HFF-Myc (cell line): Measurements from ENCODE around the gene HOXD11.

Source experiments
- DNase-seq: peaks from one replicate; pipeline ENCODE4 v3.0.0-alpha.2; 2011; ENCODE audit warnings: low read depth; ENCODE audit errors: extremely low read depth
- H3K4me3 ChIP-seq: replicated peaks from 2 replicates; pipeline ENCODE4 v1.5.1; 2011; ENCODE audit warnings: low read depth, mild to moderate bottlenecking, control low read depth, low read length
- TF ChIP-seq, protein P1 (sequence below): IDR thresholded peaks from 2 replicates; pipeline ENCODE4 v1.5.1; 2012; ENCODE audit warnings: mild to moderate bottlenecking, low read depth, low read length, control low read depth; ENCODE audit errors: missing control alignments

Gene HOXD11

DNA sequence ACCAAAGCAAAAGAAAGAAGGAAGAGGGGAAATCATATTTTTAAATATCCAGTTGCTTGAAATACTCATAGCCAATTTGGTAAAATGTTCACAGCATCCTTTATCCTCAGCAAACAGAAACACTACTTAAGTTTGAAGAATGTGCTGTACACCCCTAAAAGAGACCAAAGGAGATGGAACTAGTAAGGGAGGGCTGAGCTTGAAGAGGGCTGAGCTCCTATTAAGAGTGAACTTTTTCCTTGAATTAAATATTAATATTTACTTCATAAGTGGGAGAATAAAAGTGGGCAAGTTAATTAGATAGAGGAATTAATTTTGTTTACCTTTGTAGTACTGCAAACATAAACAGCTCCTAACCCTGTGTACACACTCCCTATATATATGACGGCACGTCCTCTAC, 30.3 kb upstream of the HOXD11 start:
- TF ChIP-seq, protein P1, sequence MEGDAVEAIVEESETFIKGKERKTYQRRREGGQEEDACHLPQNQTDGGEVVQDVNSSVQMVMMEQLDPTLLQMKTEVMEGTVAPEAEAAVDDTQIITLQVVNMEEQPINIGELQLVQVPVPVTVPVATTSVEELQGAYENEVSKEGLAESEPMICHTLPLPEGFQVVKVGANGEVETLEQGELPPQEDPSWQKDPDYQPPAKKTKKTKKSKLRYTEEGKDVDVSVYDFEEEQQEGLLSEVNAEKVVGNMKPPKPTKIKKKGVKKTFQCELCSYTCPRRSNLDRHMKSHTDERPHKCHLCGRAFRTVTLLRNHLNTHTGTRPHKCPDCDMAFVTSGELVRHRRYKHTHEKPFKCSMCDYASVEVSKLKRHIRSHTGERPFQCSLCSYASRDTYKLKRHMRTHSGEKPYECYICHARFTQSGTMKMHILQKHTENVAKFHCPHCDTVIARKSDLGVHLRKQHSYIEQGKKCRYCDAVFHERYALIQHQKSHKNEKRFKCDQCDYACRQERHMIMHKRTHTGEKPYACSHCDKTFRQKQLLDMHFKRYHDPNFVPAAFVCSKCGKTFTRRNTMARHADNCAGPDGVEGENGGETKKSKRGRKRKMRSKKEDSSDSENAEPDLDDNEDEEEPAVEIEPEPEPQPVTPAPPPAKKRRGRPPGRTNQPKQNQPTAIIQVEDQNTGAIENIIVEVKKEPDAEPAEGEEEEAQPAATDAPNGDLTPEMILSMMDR, result no peak
- DNase-seq, result no peak
- H3K4me3 ChIP-seq, result no peak overlapping the region

DNA sequence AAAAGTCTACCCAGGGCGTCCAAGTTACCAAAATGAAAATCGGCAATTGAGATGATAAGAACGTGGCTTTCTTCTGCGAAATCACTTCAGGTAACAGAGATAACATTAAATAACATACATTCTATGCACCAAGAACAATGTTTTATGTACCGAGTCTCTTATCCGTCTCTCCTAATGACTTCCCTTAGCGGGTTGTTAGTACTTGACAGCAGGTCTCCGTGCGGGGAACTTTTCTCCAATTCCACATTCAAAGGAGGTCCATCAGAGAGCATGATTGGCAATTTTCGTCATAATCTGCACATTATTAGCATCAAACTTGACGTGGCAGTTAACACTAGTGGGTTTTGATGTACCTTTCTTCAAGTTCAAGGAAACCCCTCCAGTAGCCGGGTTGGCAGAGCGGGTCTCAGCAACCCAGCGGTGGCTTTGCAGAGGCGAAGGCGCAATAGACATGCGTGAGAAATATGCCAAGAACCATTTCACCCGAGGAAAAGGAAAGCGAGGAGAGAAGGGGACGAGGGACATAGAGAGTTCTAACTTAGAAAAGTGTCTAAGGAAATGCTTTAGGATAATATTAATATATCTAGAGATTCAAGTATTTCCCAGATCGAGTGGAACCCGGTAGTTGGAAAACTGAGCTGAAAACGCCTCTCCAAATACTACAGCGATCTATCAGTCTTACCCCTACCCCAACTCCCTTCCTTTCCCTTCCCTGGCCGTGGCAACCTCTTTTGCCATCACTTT, 28.4 kb upstream of the HOXD11 start:
- H3K4me3 ChIP-seq, result no peak overlapping the region
- TF ChIP-seq, protein P1, result no peak

DNA sequence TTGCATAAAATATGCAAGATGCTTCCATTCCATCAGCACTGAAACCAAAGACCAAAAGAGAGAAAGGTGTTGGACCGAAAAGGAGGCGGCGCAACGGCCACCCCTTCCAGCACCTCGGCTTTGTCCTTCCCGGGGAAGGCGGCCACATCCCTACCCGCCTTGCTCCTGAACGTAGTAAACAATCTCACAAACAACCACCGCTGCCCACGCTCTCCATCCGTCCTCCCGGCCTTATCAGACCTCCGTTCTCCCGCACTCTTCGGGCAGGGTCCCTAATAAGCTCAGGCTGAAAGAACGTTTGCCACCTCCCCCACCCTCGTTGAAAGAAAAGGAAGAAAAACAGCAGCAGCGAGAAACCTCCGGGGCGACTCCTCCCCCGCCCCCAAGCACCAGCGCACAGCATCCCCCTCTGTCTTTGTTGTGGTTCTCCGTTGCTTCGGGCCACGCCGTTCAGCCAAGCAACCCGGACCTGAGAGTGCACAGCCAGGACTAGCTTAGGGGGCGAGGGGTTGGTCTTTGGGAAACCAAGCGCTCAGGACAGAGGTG, 27.7 kb upstream of the HOXD11 start:
- no peak overlapping the region for H3K4me3 ChIP-seq
- TF ChIP-seq, protein P1, result no peak
- no peak for DNase-seq

More for the DNA sequence above, 28.4 kb upstream of the HOXD11 start:
- DNase-seq, result no peak

DNA sequence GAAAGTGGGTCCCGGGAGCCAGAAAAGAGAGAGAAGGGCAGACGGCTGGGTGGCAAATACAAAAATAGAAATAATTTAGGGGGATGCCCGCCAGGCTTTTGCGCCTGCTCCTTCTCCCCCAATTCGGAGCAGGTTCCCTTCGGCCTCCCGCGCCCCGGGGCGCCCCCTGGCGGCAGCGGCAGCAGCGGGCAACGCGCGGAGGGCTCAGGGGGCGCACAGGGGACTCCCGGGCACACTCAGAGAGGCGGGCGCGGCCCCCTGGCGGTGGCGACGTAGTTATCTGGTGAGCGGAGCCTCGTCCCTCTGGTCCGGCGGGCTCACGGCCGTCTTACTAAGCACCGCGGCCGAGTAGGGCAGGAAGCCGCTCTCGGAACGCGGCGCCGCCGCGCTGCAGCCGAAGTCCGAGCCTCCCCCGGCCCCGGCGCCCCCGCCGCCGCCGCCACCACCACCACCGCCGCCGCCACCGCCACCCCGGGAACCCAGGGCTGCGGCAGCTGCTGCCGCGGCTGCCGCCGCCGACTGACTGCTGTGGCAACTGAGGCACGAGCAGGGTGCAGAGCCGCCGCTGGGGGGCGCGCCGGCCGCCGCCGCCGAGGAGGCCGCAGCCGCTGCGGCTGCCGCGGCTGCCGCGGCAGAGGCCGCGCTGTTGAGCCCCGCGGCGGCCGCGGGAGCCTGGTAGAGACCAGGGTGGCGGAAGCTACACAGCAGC, 27.1 kb upstream of the HOXD11 start:
- DNase-seq, result no peak
- TF ChIP-seq, protein P1, result peak; percentile 78
- no peak overlapping the region; the same call in 1 of the 2 replicates for H3K4me3 ChIP-seq

DNA sequence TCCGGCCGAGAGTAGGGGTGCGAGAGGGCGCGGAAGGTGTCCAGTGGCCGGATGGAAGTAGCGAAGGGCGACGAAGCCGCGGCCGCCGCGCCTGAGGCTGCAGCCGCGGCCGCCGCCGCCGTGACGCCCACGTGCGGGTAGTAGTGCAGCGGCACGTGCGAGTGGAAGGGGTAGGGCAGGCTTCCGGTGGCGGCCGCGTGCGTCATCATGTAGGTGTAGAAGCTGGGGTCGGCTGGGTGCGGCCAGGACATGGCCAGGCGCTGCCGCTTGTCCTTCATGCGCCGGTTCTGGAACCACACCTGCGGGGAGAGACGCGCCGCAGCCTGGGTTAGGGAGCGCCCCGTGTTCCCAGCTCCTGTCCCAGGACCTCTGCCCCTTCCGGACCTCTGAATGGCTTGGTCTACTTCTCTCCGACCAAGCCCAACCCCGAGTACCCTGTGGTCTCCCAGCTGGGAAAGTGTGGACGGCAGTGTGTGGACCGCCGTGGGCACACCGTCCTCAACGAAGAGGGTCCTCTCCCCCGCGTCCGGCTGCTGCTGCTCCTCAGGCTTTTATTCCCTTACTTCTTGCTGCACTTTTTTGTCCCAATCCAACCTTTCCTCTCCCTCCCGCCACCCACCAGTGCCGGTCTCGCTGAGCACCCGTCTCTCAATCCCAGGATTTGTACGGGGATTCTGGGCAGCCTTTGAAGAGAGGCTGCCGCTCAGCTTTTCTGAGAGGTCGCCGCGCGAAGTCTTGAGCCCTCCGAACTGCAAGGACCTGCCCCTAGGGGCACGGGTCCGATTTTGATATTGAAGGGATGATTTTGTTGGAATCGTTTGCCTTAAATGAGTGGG, 26.3 kb upstream of the HOXD11 start:
- no peak overlapping the region; the same call in 1 of the 2 replicates for H3K4me3 ChIP-seq
- TF ChIP-seq, protein P1, result no peak

DNA sequence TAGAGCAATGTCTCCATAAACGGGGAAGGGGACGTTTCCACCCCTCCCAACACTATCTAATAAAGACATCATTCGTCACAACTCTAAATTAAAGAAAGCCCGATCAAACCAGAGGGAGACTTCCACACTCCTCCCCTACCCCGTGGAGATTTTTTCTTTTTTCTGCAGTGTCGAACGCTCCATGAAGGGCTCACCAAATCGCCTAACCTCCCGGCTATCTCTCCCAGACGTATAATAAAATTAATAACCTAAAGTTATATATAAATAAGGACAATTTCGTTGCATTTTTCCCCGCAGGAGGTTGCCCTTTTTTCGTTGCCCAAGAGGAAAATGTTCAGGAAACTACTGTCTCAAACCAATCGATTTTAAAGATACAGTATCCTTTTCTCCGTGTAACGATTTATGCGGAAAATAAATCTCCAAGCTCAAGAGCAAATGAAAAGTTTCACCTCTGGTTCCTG, 25.7 kb upstream of the HOXD11 start:
- TF ChIP-seq, protein P1, result no peak
- DNase-seq, result no peak
- no peak overlapping the region for H3K4me3 ChIP-seq

More for the DNA sequence above, 26.3 kb upstream of the HOXD11 start:
- DNase-seq, result no peak
